Measurements from ENCODE around the gene ABHD12B. TPM values are rescaled to one million over a fixed set of nuclear protein-coding genes. Genes with fewer than 3 reads are reported as not detected.

The ABHD12B gene
- total RNA-seq, 1 experiment from 2014 or later: not detected

DNA sequence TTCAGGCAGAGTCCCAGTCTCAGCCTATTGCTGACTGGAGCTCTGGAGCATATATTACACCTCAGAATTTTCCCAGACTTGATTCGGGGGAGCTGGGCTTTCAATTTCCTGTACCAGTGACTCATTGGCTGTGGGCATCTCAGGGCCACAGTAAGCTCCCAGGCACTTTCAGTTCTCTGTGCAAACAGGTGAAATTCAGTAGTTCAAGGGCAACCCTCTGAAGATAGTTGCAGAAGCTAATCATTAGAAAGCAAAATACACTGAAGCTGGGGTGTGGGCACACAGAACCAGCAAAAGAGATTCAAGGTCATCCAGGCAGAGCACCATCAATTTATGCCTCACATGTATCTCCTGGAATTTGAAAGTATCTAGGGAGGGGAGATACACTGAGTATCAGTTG is 32.8 kb upstream of the ABHD12B start:
- DNase-seq (ENCODE audit: low spot score): no peak

DNA sequence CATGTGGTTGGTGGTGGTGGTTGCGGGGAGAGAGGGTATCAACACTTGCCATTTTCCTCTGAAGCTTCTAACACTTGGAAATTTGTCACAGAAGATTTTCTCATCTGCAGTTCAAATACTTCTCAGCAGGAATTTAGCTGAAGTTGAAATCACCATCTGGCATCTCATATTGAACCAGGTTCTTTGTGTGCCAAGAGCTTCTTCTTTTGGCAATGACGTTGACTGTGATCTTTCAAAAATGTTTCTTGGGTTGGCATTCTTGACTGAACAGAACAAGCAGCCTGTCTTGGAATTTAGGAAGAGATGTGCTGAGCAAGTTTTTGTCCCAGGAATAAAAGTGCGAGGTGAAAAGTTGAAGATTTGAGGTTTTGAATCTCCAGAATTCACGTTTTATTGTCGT is 32.2 kb upstream of the ABHD12B start:
- no peak for DNase-seq (ENCODE audit: low spot score)

DNA sequence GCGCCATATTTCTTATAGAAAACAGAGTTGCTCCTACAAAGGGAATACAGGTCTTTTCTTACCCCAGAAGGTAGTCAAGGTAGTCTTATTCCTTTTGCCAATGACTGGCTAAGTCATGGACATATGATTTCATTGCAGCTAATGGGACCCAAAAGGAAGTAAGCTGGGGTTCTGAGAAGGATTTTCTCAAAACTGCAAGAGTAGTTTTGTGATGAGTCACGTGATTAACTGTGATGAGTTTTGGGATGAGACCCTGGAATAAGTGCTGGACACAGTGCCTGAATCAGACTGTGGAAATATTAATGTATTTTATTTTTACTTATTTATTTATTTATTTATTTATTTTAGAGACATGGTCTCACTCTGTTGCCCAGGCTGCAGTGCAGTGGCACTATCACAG is 27.5 kb upstream of the ABHD12B start:
- no peak for DNase-seq (ENCODE audit: low spot score)

DNA sequence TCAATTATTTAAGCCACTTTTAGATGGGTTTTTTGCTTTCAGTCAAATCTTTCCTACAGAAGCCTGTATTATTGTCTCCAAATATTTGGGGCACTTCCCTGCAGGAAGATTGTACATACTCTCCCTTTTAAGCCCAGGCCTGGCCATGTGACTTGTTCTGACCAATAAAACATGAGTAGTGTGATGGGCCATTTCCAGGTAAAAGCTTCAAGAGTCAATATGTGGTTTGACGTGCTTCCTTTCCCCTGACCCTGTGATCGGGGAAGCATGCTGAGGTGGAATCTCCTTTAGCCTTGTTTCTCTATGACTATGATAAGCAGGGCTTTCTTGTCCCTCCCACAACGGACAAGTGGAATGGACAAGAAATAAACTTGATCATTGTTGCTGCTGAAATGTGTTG is 26.7 kb upstream of the ABHD12B start:
- no peak for DNase-seq (ENCODE audit: low spot score)

DNA sequence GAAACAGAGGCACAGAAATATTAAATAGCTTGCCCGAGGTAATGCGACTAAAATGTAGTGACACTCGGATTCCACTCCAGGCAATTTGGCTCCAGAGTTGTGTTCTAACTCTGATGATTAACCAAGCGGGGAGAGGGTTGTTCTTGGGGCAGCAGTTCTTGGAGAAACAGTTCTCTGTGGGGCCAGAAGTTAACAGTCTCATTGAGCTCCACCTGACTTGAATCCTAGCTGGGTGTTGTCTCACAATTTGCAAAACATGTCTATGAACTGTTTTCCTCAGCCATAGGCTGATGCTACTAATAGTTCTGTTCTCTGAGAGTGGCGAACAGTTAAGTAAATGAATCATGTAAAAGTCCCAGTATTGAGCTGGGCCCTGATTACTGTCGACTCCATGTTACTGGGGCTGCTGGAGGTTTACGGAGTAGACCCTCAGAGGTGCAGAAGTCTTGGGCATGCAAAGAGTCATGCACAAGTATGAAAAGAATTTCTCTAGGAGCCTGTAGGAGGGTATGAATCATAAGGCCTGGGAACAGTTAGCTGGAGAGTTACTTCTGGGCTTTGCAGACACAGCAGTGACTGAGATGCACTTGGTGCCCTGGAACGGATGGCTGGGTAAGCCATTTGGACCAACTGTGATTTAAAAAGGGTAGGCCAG is 25.5 kb upstream of the ABHD12B start:
- no peak for DNase-seq (ENCODE audit: low spot score)

DNA sequence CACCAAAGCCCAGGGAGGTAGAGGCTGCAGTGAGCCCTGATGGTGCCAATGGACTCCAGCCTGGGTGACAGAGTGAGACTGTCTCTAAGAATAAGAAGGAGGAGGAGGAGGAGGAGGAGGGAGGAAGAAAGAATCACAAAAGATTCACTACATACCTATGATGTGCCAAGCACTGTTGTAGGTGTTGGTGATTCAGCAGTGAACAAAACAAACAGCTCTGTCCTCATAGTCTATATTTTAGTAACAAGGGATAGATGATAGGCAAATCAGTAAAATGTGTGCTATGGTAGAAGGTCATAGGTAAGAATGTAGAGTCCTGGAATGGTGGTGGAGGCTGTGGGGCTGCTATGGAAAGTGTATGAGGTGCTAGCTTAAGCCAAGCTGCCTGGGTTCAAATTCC is 18.0 kb upstream of the ABHD12B start:
- no peak for DNase-seq (ENCODE audit: low spot score)

DNA sequence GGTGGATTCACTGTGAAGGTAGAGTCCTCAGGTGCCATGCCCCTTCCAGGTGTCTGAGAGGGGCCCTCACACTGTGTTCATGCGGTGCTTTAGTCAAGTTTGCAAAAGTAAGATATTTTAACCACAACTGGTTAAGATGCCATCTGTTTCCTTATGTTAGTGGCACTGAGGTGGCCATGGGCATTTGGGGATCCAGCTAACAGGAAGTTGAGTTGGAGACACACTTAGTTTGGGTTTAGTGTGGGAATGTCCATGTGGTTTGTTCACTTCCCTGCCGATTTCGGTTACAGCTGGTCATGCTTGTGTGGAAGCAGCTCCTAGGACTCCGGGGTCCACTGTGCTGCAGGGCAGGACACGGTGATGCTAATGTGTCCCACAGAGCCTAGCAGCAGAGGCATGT is 17.3 kb upstream of the ABHD12B start:
- no peak for DNase-seq (ENCODE audit: low spot score)

DNA sequence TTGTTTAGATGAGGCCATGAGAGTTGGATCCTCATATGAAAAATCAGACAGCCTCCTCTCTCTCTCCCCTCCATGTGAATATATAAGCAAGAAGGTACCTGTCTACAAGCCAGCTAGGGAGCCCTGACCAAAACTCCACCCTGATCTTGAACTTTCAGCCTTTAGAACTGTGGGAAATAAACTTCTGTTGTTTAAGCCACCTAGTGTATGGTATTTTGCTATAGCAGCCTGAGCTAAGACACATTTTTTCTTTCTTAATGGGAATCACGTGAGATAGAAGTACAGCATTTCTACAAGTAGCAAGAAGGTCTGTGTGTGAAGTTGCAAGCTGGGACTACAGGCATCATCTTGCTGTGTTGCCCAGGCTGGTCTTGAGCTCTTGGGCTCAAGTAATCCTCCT is 16.3 kb upstream of the ABHD12B start:
- no peak for DNase-seq (ENCODE audit: low spot score)

DNA sequence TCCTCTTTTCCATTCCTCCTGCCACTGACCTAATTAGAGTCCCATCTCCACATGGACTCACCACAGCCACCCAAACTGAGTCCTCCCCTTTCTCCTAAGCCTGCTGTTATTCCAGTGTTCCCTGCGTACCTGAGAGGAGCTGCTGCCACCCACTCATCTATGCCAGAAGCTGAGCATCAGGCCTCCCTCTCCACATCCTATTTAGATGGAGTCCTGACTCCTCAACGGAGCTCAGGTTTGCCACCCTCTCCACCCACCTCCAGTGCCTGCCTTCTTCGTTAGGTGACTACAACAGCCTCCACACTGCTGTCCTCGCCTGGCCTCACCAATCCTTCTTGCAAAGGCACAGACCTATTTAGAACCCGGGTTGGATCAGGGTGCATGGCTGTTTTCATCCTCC is 15.2 kb upstream of the ABHD12B start:
- DNase-seq (ENCODE audit: low spot score): no peak

DNA sequence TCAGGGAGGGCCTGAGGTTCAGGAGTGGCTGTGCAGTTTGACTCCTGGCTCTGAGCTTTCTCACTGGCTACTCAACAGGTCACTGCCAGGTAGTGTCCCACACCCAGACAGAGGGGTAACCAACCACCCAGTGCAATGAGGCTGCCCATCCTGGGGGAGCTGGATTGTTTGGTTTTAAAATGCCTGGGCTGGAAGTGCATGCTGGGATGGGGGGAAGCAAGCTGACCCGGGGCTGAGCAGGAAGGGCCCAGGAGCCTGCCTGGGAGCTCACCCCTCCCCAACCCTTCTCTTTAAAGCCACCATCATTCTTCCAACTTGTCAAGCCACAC is 12.6 kb upstream of the ABHD12B start:
- no peak for DNase-seq (ENCODE audit: low spot score)

DNA sequence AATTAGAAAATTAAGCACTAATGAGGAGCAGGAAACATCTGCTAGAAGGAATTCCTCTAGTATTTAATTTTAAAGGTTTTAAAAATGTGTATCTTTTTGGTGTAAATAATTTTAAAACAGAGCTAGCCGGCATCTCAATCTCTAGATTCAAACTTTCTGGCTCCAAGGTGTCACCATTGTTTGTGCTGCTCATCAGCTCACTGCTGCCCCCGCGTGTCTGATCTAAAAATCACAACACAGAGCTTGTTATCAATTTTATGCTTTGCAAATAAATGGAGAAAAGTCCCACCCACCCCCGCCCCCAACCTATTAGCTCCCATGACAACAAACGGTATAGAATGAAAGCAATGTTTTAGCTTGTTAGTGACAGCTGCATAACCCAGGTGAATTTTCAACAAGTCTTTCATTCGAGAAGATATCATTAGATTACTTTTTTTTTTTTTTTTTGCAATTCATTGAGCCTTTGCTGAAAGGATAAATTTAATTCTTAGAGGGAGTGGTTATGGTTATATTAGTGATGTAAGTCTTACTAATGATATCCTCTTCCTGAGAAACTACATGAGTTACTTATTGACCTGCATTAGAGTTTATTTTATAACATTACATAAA is 11.3 kb upstream of the ABHD12B start:
- DNase-seq (ENCODE audit: low spot score): peak; percentile 62

DNA sequence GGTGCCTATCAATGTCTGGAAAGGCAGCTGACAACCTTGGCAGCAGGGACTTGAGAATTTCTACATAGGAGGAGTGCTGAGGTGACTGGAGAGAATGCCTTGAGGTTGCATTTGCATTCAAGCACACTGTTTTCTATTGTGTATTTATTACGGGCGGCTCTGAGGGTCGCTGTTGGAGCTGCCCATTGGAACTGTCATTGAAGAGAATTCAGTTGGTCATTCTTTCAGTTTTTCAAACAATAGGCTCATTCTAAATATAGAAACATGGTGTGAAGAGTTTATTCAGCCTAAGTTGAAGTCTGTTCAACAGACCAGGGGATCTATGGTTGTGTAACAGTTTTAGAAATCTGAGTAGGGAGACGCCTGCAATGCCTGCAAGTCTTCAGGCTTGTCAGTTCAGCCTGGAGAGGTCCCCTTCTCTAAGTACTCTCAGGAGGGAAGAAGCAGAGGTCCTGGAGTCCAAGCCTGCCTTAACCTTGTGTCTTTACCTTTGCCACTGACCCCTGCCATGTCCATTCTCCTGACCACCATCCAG is 9.8 kb upstream of the ABHD12B start:
- DNase-seq (ENCODE audit: low spot score): no peak

DNA sequence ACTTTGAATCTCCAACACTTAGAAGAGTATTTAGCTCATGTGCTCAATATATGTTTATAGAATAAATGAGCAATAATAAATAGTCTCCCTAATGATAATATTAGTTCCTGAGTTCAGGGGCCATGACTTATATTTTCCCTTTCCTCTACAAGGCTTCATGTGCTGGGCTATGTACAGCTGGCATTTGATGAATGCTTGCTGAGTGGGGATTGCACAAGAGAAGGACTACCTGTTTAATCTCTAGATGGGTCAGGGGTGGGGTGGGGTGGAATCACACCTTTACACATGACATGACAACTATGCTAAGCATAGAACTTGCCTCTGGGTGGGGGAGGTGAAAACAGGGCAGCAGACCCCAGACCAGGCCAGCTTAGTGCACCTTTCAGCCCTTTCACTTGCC is 7.6 kb upstream of the ABHD12B start:
- DNase-seq (ENCODE audit: low spot score): no peak

DNA sequence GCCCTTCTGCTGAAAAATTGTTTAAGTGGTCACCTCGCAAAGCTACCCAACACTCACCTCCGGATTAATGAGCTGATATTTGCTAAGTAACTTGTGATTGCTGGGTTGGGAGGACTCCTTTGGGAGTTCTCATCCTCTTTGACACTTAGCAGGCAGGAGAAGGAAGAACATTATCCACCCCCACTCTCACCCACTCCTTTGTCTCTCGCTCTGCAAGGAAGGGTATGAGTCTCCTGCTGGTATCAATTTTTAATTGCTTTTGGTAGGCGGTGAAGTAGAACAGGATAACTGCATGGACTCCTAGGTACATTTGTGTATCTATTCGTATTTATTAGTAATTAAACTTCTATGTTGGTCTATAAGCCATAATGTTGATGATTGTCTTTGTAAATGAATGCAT is 6.9 kb upstream of the ABHD12B start:
- no peak for DNase-seq (ENCODE audit: low spot score)

DNA sequence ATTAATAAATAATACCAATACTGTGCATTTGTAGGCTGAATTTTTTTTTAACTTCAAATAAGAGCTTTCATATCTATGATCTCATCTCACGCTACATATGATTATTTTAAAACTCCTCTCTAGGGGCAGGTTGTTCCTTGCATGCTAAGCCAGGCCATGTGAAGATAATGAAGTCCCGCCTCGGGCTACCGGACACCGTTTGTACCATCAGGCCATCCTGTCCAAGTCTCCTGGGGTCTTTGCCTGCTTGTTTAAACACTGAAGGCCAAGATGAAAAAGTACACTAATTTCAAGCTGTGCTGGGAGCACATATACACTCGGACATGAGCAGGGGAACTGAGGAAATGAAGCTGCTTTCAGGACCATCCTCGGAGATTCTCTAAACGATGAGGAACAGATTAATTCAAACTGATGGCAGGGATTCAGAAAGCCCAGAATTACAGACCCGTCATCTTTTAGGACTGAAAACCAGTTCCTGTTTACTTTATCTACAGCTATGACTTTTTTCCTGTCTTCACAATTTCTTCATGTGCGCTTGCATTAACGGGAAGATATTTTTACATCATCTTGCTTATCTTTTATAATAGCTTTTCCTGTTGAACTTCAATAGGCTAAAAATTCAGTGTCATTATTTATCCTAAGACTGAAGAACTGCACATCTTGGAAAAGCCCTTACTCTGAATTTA is 6.3 kb upstream of the ABHD12B start:
- DNase-seq (ENCODE audit: low spot score): no peak

DNA sequence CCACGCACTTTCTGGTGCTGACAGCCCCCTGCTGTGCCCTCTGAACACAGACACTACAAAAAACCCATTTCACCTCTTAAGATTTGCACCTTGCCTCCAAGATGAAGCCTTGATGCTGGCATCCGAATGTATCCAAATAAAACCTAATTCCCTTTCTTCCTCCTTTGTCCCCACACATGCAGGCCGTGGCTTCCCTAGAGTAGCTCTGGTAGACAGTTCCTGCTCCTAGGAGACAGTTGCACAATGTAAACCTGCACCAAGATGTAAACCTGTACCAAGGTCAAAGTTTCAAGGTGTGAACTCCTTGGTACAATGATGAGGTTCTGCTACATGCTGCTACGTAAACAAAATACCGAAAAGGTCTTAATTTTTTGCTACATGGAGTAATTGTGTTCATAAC is 625 bp upstream of the ABHD12B start:
- DNase-seq (ENCODE audit: low spot score): no peak

DNA sequence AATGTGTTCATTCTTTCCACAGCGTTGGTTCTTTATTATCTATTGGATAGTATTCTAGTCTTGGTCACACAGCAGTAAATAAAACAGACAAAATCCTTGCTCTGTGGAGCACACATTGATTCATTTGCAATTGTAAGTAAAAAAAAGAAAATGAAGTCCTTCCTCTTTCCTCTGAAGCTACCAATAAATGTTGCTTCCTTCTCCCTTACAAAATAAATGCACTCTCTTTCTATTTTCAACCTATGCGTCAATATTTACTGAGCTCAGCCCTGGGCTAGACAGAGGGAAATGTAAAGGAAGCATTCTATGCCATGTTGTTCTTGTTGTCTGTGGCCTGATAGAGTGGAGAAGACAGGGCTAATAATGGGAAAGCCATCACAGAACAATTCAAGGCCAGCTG is 2.9 kb downstream of the ABHD12B start:
- DNase-seq (ENCODE audit: low spot score): no peak

DNA sequence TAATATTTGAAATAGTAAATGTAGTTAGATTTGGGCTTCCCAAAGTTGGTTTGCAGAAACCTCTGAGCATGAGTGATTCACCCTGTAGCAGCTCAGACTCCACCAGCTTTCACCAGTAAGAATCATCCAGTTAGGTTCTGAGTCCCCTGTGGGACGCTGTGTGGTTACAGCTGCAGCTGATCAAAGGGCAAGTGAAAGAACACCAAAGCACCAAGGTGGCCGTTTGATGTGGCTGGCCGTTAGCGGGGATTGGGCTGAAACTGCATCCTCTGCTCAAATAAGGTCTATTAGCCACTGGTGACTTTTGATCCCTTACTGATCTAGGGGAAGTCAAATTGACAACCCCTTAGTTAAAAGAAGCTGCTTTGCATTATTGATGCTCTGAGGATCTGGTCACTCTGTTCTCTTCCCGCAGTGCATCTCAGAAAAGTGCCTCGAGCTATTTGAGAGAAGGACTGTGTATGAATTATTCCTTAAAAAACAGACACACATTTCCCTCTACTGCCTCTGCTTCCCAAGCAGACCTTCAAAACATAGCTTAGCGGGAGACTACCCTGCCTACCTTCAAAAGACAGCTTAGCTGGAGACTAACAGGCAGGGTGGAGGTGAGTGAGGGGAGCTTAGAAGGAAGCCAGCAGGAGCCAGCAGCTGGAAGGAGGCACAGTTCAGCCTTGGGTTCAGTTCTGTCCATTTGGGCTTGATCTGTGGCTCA is 3.7 kb downstream of the ABHD12B start:
- no peak for DNase-seq (ENCODE audit: low spot score)

DNA sequence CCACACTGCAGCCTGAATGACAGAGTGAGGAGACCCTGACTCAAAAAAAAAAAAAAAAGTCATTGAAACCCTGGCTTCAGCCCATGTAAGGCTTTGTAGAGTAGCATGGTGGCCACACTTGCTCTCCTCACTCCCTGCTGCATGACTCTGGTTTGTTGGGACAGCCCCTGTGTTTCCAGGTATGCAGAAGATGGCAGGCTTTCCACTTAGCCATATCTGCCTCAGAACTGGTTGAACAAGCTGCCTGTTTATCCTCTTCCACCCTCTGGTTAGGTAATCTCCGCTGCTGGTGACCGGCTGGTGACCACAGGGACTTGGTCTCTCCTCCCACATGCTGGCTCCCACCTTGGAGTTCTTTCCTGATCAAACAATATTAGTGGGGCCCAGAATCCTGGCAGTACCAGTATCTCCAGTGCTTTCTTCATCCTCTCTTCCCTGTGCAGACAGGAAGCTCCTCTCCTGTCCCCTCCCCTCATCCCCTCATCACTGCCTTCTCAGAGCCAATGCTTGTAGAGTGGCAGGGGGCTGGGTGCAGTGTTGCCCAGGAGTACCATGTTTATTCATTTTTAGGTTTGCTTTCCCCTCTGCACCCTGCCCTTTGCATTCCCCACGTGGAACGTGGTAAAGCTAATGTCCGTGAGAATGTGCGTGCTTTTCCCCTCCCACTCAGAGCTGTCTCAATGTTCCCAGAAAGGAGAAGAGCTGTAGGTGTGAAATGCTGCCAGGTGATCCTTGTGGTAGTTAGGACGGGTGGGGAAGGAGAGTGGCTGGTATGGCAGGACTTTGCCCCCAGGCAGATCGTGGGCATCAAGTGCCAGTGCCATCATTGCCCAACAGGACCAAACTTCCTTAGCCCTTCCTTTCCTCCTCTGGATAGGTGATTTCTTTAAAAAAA is 11.3 kb downstream of the ABHD12B start:
- DNase-seq (ENCODE audit: low spot score): no peak

DNA sequence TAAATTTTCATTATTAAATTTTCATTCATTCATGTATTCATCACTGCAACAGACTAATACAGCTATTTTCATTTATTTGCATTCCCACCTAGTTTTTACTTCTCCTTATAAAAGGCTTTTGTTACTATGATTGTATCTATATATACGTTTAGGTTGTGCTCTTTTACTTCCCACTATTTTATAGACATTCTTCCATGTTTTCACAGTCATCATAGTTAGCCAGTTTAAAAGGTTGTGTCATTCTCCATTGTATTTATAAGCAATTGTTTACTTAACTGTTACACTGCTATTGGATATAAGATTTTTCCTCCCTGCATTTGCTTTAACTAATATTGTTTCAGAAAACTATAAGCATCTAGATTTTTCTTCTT is 12.0 kb downstream of the ABHD12B start:
- no peak for DNase-seq (ENCODE audit: low spot score)

DNA sequence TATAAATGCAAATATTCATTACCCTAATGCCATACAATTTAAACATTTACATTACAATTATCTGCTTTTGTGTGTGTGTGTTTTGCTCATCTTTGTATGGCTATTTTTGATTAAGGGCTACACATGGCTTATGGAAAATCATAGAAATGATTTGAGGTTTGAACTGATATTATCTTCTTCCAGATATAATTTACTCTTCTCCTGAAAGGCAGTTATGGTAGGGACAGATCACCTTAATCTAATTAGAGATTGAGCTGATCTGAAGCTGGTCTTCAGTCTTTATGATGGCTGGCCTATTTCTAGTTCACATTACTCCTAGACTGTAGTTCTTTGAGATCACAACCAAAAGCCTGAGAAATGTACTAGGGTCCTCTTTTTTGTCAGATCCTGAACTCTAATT is 15.6 kb downstream of the ABHD12B start:
- no peak for DNase-seq (ENCODE audit: low spot score)

DNA sequence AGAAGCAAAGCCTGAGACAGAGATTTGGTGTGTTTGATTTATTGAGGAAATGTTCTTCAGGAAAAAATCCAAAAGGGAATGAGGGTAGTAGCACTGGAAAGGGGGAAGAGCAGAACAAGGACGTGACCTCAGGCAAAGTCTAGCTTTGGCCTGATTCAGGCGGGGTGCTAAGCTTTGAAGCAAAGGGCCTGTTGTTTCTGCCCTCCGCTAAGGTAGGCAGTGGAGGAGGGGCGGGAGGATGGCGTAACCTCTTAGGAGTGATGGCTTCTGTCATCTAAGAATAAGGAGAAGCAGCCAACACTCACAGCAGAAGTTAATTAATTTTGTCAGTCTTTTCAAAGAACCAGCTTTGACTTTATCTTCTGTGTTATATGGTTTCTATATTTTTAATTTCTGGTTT is 20.4 kb downstream of the ABHD12B start:
- no peak for DNase-seq (ENCODE audit: low spot score)

All from H4 (cell line).